AG04450 (cell line): ENCODE data around the gene OR51A7. TPM values are rescaled to one million over a fixed set of nuclear protein-coding genes. Genes with fewer than 3 reads are reported as not detected.

Experiments used
- CTCF ChIA-PET: fragments of 300-600, 350-600 bp; formaldehyde crosslinking; extraction: SDS; loops from one replicate; lab custom pipeline; 2022; ENCODE audit warnings: antibody characterized with exemption, inconsistent platforms; lab: Charles Lee
- POLR2A ChIA-PET: fragments of 350-600 bp; formaldehyde crosslinking; extraction: SDS; loops from one replicate; lab custom pipeline; 2021; ENCODE audit warnings: antibody characterized with exemption, inconsistent platforms; lab: Yijun Ruan, JAX
- DNase-seq: peaks from one replicate; pipeline ENCODE4 v3.0.0-alpha.2; 2011; ENCODE audit warnings: low read depth, low spot score
- H3K27ac ChIP-seq: one replicate; pipeline ENCODE4 v1.5.1; 2012; ENCODE audit warnings: low read depth, low read length, control low read depth
- H3K27me3 ChIP-seq: one replicate; pipeline ENCODE4 v1.6.0; 2012; ENCODE audit warnings: low read length; ENCODE audit not compliant: control insufficient read depth, insufficient read depth
- H3K4me3 ChIP-seq: 2 replicates; pipeline ENCODE4 v1.5.1; 2011; ENCODE audit warnings: mild to moderate bottlenecking, low read depth, low read length, control low read depth
- H3K9me3 ChIP-seq: 2 replicates; pipeline ENCODE4 v1.5.1; 2012; ENCODE audit warnings: low read length; ENCODE audit not compliant: control insufficient read depth, insufficient read depth
- CTCF ChIP-seq: IDR thresholded peaks from 2 replicates; pipeline ENCODE4 v1.5.1; 2011; ENCODE audit warnings: low read depth, low read length, control low read depth, inconsistent platforms
- polyA plus RNA-seq: library from polyadenylated mRNA; depleted of rRNA; stranded (reverse); fragments of >200 nt; gene quantifications from 2 replicates; pipeline ENCODE4 v1.2.3, GENCODE V29; 2011

OR51A7 gene
- polyA plus RNA-seq, 1 experiment, result not detected

DNA sequence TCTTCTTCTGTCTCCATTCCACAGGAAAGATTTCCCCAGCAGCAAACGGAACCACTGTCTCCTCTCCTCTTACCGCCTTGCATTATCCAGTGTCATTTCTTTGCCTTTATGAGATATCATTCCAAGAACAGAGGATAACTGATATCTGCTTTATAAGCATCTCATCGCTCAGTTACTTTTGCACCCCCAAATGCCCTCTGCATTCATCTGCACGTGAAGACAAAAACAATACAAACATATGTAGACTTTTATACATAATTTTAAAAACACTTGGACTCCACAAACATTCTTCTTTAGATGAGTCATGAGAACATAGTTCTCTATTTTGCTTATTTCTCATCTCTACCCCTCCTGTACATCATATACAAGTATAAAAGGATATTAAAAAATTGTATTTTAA, 22.4 kb upstream of the OR51A7 start:
- H3K27me3 ChIP-seq, result no peaks in the 10 kb centered on the region
- CTCF ChIA-PET, result interaction anchor here (0.9 kb wide), 1 partner anchor 244 kb away, joined by 3 read pairs; the partner anchor contains the start of gene OR51D1
- no peaks in the 10 kb centered on the region for H3K9me3 ChIP-seq
- H3K27ac ChIP-seq, result no peak overlapping the region
- DNase-seq, result no peak
- H3K4me3 ChIP-seq, result no peak overlapping the region
- TF ChIP-seq CTCF, result no peak
- POLR2A ChIA-PET, result no interaction called here

DNA sequence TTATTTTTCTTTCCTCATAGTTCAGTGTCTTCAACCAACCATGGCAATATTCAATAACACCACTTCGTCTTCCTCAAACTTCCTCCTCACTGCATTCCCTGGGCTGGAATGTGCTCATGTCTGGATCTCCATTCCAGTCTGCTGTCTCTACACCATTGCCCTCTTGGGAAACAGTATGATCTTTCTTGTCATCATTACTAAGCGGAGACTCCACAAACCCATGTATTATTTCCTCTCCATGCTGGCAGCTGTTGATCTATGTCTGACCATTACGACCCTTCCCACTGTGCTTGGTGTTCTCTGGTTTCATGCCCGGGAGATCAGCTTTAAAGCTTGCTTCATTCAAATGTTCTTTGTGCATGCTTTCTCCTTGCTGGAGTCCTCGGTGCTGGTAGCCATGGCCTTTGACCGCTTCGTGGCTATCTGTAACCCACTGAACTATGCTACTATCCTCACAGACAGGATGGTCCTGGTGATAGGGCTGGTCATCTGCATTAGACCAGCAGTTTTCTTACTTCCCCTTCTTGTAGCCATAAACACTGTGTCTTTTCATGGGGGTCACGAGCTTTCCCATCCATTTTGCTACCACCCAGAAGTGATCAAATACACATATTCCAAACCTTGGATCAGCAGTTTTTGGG, 21.6 kb upstream of the OR51A7 start, which contains the start of gene OR51T1:
Gene OR51T1 (plus strand): TSS at position 41 of the 641 bp plus-strand sequence. CDS start 0 bp downstream, at position 41.
- H3K4me3 ChIP-seq, result no peak within 1 kb of the TSS
- CTCF ChIA-PET, result interaction anchor here (0.9 kb wide), 1 partner anchor 245 kb away, joined by 3 read pairs; the partner anchor contains the start of gene OR51D1
- TF ChIP-seq CTCF, result no peak
- no peak for DNase-seq
- H3K27ac ChIP-seq, result no peak within 1 kb of the TSS
- POLR2A ChIA-PET, result interaction anchor here (0.5 kb wide), 1 partner anchor 1761 kb away, joined by 3 read pairs; no protein-coding TSS in a partner anchor
- H3K27me3 ChIP-seq, result no peaks in the 10 kb centered on the region
- no peaks in the 10 kb centered on the region for H3K9me3 ChIP-seq

GRCh38 chr11:4882543-4882942, 21.0 kb upstream of the OR51A7 start:
- Histone ChIP-seq H3K27ac (no peak overlapping the region), H3K27me3 (no peaks in the 10 kb centered on the region), H3K4me3 (no peak overlapping the region), H3K9me3 (no peaks in the 10 kb centered on the region)
- no peak for TF ChIP-seq CTCF
- ChIA-PET POLR2A (interaction anchor here (0.5 kb wide), 1 partner anchor 1761 kb away, joined by 3 read pairs; no protein-coding TSS in a partner anchor), CTCF (interaction anchor here (1.0 kb wide), 1 partner anchor 10 kb away, joined by 4 read pairs; no protein-coding TSS in a partner anchor)
- no peak for DNase-seq

GRCh38 chr11:4884361-4884760, 19.2 kb upstream of the OR51A7 start:
- no peak for DNase-seq
- Histone ChIP-seq H3K4me3 (no peak overlapping the region), H3K27ac (no peak overlapping the region), H3K27me3 (no peaks in the 10 kb centered on the region), H3K9me3 (no peaks in the 10 kb centered on the region)
- TF ChIP-seq CTCF, result no peak
- ChIA-PET CTCF (no interaction called here), POLR2A (no interaction called here)

DNA sequence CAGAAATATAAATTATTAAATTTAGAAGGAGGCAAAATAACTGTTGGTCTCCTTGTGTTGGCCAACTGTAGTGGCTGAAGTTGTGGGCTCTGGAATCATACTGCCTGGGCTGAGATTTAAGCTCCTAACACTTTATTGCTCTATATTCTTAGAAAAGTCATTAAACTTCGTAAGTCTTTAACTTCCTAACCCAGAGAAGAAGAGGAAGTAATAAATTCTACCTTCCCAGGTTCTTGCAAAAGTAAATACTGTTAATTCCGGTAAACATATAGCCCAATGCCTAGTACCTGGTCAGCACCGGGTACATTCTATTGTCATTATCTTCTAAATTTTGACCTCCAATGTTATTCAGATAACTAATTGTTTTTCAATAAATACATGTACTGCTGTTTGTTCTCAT, 17.4 kb upstream of the OR51A7 start:
- H3K9me3 ChIP-seq, result no peaks in the 10 kb centered on the region
- no peaks in the 10 kb centered on the region for H3K27me3 ChIP-seq
- no peak overlapping the region for H3K27ac ChIP-seq
- POLR2A ChIA-PET, result no interaction called here
- TF ChIP-seq CTCF, result no peak
- DNase-seq, result no peak
- no peak overlapping the region for H3K4me3 ChIP-seq
- CTCF ChIA-PET, result no interaction called here
